Gastroesophageal sphincter (tissue), 4 donors: ENCODE data around the gene SCAMP1. TPM values are rescaled to one million over a fixed set of nuclear protein-coding genes. Genes with fewer than 3 reads are reported as not detected.
A peak's percentile ranks its signal among the peaks of the same experiment; 100 is the strongest.

Experiments used
- ATAC-seq: fragments of 150-250 bp; one replicate; pipeline ENCODE4 v1.9.1; 2016; ENCODE audit warnings: mild to moderate bottlenecking, moderate library complexity
- H3K27ac ChIP-seq, 4 donors: fragments of 200-600 bp; sonication (generic) in 3 of 4; 1 replicate in 3 of 4; 2 replicates in 1 of 4; pipeline ENCODE4 v1.5.1; 2016 to 2019
- H3K27me3 ChIP-seq: fragments of 200-600 bp; sonication (generic); one replicate; pipeline ENCODE4 v1.5.1; 2019
- H3K36me3 ChIP-seq, 2 donors: fragments of 200-600 bp; sonication (generic); one replicate each; pipeline ENCODE4 v1.5.1; 2019; ENCODE audit warnings: control low read depth in 1 of 2
- H3K4me1 ChIP-seq, 3 donors: fragments of 200-600 bp; sonication (generic); 1 replicate in 2 of 3; 2 replicates in 1 of 3; pipeline ENCODE4 v1.5.1; 2016 to 2019; ENCODE audit warnings: control low read depth in 2 of 3
- H3K4me3 ChIP-seq, 2 donors: fragments of 200-600 bp; sonication (generic); one replicate each; pipeline ENCODE4 v1.5.1; 2019; ENCODE audit warnings: mild to moderate bottlenecking in 1 of 2, moderate library complexity in 1 of 2
- H3K9me3 ChIP-seq, 3 donors: fragments of 200-600 bp; sonication (generic); one replicate each; pipeline ENCODE4 v1.5.1; 2017 to 2019; ENCODE audit warnings: control low read depth in 2 of 3
- EP300 ChIP-seq: sonication (generic); formaldehyde crosslinking; IDR thresholded peaks from one replicate; pipeline ENCODE4 v1.6.1; 2017; ENCODE audit warnings: antibody characterized with exemption, mild to moderate bottlenecking
- POLR2A ChIP-seq, 2 donors: fragments of 450-650 bp; IDR thresholded peaks; one replicate each; pipeline ENCODE4 v1.6.1; 2017; ENCODE audit warnings: antibody characterized with exemption in 2 of 2, mild to moderate bottlenecking in 2 of 2, moderate library complexity in 1 of 2
- POLR2AphosphoS5 ChIP-seq: sonication (generic); formaldehyde crosslinking; IDR thresholded peaks from one replicate; pipeline ENCODE4 v1.6.1; 2017; ENCODE audit warnings: antibody characterized with exemption
- WGBS, 2 donors: methylation state at CpG; one replicate each; pipeline ENCODE4 v1.1.5; 2018; ENCODE audit warnings: low coverage in 1 of 2; 5-methylcytosine and 5-hydroxymethylcytosine counted together
- total RNA-seq, 4 donors: library from RNA; depleted of rRNA; stranded (reverse); fragments of >200 nt; gene quantifications; one replicate each; pipeline ENCODE4 v1.1.0, GENCODE V29; 2016
- TF ChIP-seq, protein P1 (sequence below), 4 experiments: fragments of 200-600 bp in 2 of 4; fragments of 450-650 bp in 2 of 4; sonication (generic) in 1 of 4; IDR thresholded peaks; one replicate each; pipeline ENCODE4 v1.5.1; 2017 to 2019; ENCODE audit warnings: antibody characterized with exemption in 4 of 4, mild to moderate bottlenecking in 2 of 4, moderate library complexity in 2 of 4

The SCAMP1 gene
- total RNA-seq, 4 donors from 2014 or later = 32.1 to 45.8 (median 38.9) TPM

- no peaks in the 10 kb centered on the region for H3K9me3 ChIP-seq
- TF ChIP-seq POLR2AphosphoS5 (peak; percentile 26), EP300 (no peak)
- TF ChIP-seq, protein P1, sequence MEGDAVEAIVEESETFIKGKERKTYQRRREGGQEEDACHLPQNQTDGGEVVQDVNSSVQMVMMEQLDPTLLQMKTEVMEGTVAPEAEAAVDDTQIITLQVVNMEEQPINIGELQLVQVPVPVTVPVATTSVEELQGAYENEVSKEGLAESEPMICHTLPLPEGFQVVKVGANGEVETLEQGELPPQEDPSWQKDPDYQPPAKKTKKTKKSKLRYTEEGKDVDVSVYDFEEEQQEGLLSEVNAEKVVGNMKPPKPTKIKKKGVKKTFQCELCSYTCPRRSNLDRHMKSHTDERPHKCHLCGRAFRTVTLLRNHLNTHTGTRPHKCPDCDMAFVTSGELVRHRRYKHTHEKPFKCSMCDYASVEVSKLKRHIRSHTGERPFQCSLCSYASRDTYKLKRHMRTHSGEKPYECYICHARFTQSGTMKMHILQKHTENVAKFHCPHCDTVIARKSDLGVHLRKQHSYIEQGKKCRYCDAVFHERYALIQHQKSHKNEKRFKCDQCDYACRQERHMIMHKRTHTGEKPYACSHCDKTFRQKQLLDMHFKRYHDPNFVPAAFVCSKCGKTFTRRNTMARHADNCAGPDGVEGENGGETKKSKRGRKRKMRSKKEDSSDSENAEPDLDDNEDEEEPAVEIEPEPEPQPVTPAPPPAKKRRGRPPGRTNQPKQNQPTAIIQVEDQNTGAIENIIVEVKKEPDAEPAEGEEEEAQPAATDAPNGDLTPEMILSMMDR (IDR thresholded peaks at IDR 0.05) = peak in 2 of 4 experiments; percentile 19 to 24
- 1% methylated on average over 19 to 20 of the region's 36 CpGs for WGBS, 2 donors
- peak; percentile 18 for ATAC-seq
- peak overlapping the region; percentile 82 to 93 for H3K4me3 ChIP-seq
- peaks cover 0 to 41% (median 10%) of the 10 kb centered on the region in 3 donors for H3K4me1 ChIP-seq
- H3K27me3 ChIP-seq = no peaks in the 10 kb centered on the region
- peak overlapping the region; percentile 70 to 91 (median 90) for H3K27ac ChIP-seq
- H3K36me3 ChIP-seq = no peaks in the 10 kb centered on the region
Observed at GRCh38 chr5:78360924-78361630, 660 bp downstream of the SCAMP1 start.

- peak overlapping the region in 3 of 4 donors; percentile 90 to 91 (median 91) for H3K27ac ChIP-seq
- ATAC-seq = no peak
- H3K4me3 ChIP-seq = peak overlapping the region; percentile 82 to 93
- TF ChIP-seq, protein P1 (IDR thresholded peaks at IDR 0.05) = no peak
- no peak for TF ChIP-seq POLR2A (IDR thresholded peaks at IDR 0.05)
- TF ChIP-seq POLR2AphosphoS5 = no peak
- no peak for TF ChIP-seq EP300
- no peaks in the 10 kb centered on the region for H3K27me3 ChIP-seq
- peaks cover 0 to 41% (median 10%) of the 10 kb centered on the region in 3 donors for H3K4me1 ChIP-seq
- H3K36me3 ChIP-seq = no peaks in the 10 kb centered on the region
- WGBS, 2 donors = 7 to 18% methylated on average over 3 of the region's 3 CpGs
- H3K9me3 ChIP-seq = no peaks in the 10 kb centered on the region
Observed at GRCh38 chr5:78361631-78361993, 1.2 kb downstream of the SCAMP1 start.

DNA sequence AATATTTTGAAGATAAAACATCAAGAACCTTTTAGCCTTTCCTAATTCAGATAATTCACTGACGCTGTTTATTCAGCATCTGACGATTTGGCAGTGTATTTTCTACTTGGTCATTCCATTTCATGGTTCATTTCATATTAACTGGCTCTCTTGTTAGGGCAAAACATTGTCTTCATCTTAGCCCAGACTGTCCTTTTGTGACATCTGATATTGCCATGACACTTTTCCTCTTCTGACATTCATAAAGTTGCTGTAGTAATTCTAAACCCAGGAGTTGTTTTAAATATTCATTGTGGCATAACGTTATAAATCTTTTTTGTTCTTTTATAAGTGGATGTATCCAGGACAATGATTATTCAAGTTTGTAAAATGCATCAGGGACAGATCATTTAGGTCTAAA is 1.8 kb downstream of the SCAMP1 start:
- Histone ChIP-seq H3K36me3 (no peaks in the 10 kb centered on the region), H3K27ac (peak overlapping the region in 2 of 4 donors; percentile 90 to 91), H3K4me3 (no peak overlapping the region), H3K9me3 (no peaks in the 10 kb centered on the region), H3K27me3 (no peaks in the 10 kb centered on the region), H3K4me1 (peaks cover 0 to 41% (median 10%) of the 10 kb centered on the region in 3 donors)
- no peak for TF ChIP-seq EP300
- no peak for TF ChIP-seq POLR2A (IDR thresholded peaks at IDR 0.05)
- TF ChIP-seq POLR2AphosphoS5 = no peak
- TF ChIP-seq, protein P1 (IDR thresholded peaks at IDR 0.05) = no peak
- ATAC-seq = no peak
- WGBS, 2 donors = 41 to 64% methylated on average over 3 of the region's 3 CpGs

GRCh38 chr5:78364005-78364404 is 3.6 kb downstream of the SCAMP1 start:
- Histone ChIP-seq H3K36me3 (no peaks in the 10 kb centered on the region), H3K27me3 (no peaks in the 10 kb centered on the region), H3K4me3 (no peak overlapping the region), H3K4me1 (peaks cover 0 to 48% (median 7%) of the 10 kb centered on the region in 3 donors), H3K9me3 (no peaks in the 10 kb centered on the region), H3K27ac (no peak overlapping the region)
- no peak for ATAC-seq
- TF ChIP-seq POLR2A (IDR thresholded peaks at IDR 0.05) = no peak
- TF ChIP-seq, protein P1 (IDR thresholded peaks at IDR 0.05) = no peak
- no peak for TF ChIP-seq EP300
- no peak for TF ChIP-seq POLR2AphosphoS5
- WGBS, 2 donors = 70 to 85% methylated on average over 1 of the region's 1 CpG
